GM21526 (cell line): Measurements from ENCODE around the gene MORN3.

Experiments used
- ATAC-seq: cut with Tn5 transposase; IDR thresholded peaks from one replicate; pipeline ENCODE4 v1.9.1; 2021; ENCODE audit warnings: moderate library complexity; ENCODE audit not compliant: unreplicated experiment, low FRiP score

The MORN3 gene

DNA sequence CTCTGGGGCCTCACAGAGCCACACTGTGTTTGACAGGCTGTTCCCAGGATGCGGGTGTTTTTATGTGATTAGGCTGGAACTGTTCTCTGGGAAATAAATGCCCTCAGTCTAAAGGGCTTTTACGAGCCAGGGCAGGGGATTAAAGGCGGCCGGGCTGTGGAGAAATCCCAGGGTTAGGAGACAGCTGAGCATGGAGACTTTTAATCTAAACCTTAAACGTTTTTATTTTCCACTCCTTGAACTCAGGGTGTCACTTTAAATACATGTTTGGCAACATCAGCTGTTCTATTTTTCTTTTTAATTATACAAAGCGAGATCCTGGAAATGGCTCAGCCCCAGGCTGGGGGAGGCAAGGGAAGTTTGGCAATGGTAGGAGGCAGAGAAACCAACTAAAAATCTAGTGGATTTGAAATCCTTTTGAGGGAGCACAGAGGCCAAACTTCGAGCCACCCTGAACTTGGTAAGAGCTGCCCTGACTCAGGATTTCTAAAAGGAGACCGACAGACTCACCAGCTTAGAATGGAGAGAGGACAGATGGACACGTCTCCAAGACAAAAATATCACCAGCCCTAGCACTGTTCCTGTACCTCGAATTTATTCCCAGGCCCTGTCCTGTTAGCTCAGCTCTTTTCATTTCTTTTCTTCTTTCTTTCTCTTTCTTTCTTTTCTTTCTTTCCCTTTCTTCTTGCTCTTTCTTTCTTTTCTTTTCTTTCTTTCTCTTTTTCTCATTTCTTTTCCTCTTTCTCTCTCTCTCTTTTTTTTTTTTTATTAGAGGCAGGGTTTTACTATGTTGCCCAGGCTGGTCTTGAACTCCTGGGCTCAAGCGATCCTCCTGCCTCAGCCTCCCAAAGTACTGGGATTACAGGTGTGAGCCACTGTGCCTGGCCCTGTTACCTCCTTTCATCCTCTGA is 59.0 kb downstream of the MORN3 start:
- no peak for ATAC-seq

DNA sequence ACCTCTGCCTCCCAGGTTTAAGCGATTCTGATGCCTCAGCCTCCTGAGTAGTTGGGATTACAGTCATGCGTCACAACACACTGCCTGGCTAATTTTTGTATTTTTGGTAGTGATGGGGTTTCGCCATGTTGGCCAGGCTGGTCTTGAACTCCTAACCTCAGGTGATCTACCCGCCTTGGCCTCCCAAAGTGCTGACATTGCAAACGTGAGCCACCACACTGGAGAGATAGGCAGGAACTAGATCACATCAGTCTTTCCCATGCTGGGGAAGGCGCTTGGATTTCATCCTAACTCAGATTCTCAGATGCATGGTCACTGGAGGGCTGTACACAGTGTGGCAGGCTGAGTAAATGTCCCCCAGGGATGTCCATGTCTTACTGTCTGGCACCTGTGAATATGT is 61.2 kb downstream of the MORN3 start:
- no peak for ATAC-seq

DNA sequence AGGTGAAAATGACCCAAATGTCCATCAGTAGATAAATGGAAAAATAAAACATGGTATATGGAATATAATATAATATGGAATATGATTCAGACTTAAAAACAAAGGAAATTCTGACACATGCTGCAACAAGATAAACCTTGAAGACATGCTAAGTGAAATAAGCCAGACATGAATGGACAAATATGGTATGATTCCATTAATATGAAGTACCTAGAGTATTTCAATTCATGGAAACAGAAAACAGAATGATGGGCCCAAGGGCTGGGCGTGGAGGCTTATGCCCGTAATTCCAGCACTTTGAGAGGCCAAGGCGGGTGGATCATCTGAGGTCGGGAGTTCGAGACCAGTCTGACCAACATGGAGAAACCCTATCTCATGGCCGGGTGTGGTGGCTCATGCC is 65.9 kb downstream of the MORN3 start:
- no peak for ATAC-seq

DNA sequence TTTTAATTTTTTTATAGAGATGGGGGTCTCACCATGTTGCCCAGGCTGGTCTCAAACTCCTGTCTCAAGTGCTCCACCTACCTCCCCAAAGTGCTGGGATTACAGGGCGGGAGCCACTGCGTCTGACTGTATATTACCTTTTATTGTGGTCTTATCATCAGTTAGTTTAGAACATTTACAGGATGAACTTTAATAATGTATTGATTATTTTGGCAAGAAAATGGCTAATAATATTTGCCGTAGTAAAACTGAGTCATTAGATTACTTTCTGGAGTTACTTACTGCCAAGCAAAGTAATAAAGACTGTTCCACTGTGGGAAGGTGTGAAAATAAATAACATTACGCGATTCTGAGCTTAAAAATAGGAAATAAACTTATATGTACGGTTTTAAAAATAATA is 66.7 kb downstream of the MORN3 start:
- no peak for ATAC-seq

DNA sequence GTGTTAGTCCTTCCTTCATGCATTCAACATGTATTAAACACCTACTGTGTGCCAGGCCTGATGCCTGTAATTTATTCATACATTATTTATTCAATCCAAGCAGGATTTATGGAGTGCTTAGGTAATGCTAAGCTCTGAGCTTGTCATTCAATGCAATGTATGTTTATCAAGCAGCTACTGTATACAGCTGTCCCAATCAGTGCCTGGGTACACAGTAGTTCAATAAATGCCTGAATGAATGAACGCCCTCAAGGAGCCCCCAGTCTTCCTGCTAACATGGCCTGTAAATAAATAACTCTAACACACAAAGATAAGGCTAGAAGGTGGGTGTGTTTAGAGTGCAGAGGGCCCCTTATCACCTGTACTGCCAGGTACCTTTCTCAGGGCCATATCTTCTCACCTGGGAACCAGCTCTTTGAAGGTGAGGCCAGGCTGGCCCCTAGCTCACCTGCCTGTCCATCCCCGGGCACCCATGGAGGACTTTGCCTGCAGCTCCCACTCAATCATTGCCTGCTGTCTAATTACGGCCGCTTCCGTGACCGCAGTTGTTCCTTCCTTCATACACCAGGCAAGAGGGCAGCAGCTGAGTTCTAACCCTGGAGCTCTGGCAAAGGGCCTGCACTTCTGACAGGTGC is 68.6 kb downstream of the MORN3 start:
- no peak for ATAC-seq
